GM20431 (cell line): ENCODE results near the gene ATP5IF1.

ENCODE experiments used
- in situ Hi-C: fragments of 300-500 bp; cut with MseI, MboI; formaldehyde crosslinking; loops from one replicate; pipeline ENCODE4 v1.15.0; 2020; ENCODE audit warnings: low sequenced_read_pairs; ENCODE audit not compliant: unreplicated experiment

Gene ATP5IF1

GRCh38 chr1:28233264-28233606, 2.7 kb upstream of the ATP5IF1 start:
- in situ Hi-C loops: no loop called here

- in situ Hi-C loops: no loop called here
Measured at GRCh38 chr1:28236656-28237322, 865 bp downstream of the ATP5IF1 start.

GRCh38 chr1:28239004-28239403, 3.1 kb downstream of the ATP5IF1 start:
- in situ Hi-C loops: no loop called here

GRCh38 chr1:28240024-28240423, 4.1 kb downstream of the ATP5IF1 start:
- in situ Hi-C loops: no loop called here

GRCh38 chr1:28241638-28242241, 5.8 kb downstream of the ATP5IF1 start:
- in situ Hi-C loops: no loop called here

- in situ Hi-C loops: no loop called here
Measured at GRCh38 chr1:28243685-28244311, 7.9 kb downstream of the ATP5IF1 start.

GRCh38 chr1:28244549-28245251, 8.8 kb downstream of the ATP5IF1 start:
- in situ Hi-C loops: no loop called here

GRCh38 chr1:28246427-28246832, 10.5 kb downstream of the ATP5IF1 start:
- in situ Hi-C loops: no loop called here

DNA sequence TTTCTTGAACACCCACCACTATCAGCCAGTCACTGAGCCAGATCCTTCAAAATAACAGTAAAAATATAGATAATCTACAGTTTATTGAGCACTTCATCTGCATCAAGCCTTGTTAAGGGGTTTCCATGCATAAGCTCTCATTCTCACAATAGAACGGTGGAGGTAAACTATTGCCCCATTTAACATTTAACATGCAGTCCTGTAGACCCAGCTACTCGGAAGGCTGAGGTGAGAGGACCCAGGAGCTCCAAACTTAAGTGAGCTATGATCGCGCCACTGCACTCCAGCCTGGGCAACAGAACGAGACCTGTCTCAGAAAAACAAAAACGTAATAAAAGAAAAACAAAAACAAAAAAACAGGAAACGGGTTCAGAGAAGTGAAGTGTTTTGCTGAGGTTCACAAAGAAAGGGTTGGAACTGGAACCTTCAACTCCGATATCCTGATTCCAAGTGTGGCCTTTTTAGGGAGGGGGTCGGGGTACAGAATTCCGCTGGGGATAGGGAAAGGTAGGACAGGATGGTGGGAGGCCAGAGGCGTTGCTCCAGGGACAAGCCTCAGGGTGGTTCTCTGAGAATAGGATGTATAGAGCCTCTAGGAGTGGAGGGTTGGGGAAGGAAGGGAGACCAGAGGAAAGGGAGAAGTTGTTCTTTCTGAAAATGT, 11.8 kb downstream of the ATP5IF1 start:
- in situ Hi-C loops: no loop called here

GRCh38 chr1:28248273-28249012, 12.5 kb downstream of the ATP5IF1 start:
- in situ Hi-C loops: no loop called here

GRCh38 chr1:28249013-28249865, 13.3 kb downstream of the ATP5IF1 start:
- in situ Hi-C loops: no loop called here

DNA sequence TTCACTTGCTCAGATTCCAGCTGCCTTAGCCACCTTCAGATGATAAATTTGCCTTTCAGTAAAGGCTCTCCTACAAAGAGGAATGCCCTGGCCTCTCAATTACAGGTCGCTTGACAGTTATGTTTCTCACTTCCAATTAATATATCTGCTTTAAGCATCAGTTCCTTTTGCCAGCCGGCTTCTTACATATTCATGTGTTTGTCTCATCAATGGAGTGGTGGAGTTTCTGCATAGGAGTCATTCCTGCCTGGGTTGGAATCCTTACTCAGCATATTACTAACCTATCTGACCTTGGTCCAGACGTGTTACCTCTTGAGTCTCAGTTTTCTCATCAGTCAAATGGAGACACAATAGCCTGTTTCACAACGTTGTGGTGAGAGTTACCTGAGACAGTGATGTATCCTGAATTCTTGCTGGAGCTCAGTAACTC, 14.0 kb downstream of the ATP5IF1 start:
- in situ Hi-C loops: no loop called here

DNA sequence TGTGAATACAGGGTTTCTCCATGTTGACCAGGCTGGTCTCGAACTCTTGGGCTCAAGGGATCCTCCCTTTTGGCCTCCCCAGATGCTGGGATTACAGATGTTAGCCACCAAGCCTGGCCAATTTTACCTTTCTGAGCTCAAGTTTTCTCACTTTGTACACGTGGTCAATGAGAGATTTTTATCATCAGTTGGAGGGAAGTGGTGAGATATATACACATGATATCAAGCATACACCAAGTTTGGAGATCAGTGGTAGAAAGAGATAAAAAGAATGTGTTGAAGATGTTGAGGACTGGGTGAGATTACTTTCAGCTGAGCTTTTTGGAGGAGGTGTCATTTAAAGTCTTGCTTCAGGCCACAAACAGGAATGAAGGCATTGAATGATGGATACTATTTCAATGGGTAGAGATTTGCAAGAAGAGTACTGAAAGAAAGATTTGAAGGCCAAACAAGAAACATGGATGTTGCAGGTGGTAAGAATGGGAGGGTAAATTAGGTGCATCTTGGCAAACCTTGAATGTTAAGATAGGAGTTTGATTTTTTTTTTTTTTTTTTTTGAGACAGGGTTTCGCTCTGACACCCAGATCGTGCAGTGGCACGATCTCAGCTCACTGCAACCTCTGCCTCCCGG, 20.4 kb downstream of the ATP5IF1 start:
- in situ Hi-C loops: no loop called here

DNA sequence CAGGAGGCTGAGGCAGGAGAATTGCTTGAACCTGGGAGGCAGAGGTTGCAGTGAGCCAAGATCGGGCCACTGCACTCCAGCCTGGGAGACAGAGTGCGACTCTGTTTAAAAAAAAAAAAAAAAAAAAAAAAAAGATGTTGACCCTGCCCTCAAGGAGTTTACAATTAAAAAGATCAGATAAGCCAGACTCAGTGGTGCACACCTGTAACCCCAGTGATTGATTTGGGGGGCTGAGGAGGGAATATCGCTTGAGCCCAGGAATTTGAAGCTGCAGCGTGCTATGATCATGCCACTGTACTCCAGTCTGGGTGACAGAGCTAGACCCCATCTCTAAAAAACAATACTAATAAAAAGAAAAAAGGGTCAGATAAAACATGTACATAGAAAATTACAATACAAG, 21.8 kb downstream of the ATP5IF1 start:
- in situ Hi-C loops: no loop called here

GRCh38 chr1:28258628-28259251, 22.8 kb downstream of the ATP5IF1 start:
- in situ Hi-C loops: no loop called here

DNA sequence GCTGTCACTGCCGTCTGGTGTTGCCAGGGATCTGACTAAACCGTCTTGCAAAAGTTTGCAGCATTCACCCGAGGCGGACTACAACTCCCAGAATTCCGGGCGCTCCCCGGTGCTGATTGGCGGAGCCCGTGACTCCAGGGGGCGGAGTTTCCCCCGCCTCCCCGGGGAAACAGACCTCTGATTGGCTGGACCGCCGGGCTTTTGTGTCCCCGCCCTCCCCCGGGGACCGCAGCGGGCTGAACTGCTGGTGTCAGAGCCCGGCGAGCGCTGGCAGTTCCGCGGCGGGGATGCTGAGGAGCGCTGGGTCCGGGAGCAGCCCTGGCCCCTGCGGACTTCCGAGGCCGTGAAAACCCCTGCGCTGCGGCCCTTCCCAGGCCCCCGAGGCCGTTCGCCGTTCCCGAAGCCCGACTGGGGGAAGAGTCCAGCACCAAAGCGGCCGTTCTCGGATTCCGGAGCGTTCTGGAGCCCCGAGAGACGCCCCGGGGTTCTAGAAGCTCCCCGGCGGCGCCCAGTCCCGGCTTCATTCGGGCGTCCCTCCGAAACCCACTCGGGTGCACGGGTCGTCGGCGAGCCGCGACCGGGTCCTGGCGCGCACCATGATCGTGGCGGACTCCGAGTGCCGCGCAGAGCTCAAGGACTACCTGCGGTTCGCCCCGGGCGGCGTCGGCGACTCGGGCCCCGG, 23.5 kb downstream of the ATP5IF1 start, which contains the start of gene SESN2:
Gene SESN2 (plus strand): TSS at position 267 of the 682 bp plus-strand sequence. CDS start 330 bp downstream, at position 597.
- in situ Hi-C loops: no loop called here
